HG02981 (cell line): ENCODE data around the gene KIRREL3.
"Not testable (repeated sequence)": the region's sequence is repeated elsewhere in the genome, so short reads cannot be mapped to it uniquely, and the experiment has no call there.

ENCODE experiments used
- ATAC-seq: cut with Tn5 transposase; IDR thresholded peaks from one replicate; pipeline ENCODE4 v1.9.1; 2021; ENCODE audit warnings: mild to moderate bottlenecking, moderate library complexity; ENCODE audit not compliant: unreplicated experiment

The KIRREL3 gene

DNA sequence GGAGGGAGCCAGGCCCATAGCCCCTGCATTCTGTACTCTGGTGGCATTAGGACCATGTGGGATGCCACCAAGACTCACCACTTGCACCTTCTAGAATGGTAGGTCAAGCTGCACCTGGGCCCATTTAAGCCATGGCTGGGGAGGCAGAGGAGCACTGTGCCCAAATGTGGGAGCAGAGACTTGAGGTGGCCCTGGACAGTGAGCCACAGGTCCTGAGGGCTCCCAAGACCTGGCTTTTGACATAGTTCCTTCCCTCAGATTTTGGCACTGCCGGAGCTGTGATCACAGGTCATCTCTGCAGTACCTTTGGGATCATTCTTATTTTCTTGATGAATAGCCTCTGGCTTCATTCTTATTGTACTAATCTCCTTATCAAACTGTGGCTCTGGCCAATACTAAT lies 601.8 kb downstream of the KIRREL3 start:
- no peak for ATAC-seq

DNA sequence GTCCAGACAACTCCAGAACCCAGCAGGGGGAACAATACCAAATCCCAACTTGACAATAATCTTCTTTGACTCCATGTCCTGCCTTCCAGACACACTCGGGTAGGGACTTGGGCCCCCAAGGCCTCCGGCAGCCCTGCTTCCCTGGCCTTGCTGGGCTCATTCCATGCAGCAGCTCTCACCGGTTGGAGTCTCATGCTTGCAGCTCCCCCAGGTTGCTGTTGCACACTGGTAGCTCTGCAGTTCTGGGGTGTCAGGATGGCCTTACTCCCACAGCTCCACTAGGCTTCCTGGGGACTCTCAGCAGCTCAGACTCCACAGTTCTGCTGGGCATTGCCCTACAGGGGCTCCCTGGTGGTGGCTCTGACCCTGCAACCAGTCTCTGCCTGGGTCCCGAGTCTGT lies 602.3 kb downstream of the KIRREL3 start:
- no peak for ATAC-seq

DNA sequence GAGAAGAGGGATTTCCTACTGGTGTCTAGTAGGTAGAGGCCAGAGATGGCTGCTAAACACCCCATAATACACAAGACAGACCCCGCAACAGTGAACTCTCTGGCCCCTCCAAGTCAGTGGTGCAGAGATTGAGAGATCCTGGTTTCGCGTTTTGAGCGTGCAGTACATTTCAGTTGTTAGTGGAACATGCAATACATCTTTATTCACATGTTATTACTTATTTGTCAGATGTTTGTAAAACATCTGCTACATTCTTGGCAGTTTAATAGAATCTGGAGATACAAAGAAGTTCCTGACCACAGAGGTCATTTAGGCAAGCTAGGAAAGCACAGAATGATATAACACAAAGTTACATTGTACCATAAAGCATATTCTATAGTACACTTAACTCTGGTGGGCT lies 603.6 kb downstream of the KIRREL3 start:
- no peak for ATAC-seq

DNA sequence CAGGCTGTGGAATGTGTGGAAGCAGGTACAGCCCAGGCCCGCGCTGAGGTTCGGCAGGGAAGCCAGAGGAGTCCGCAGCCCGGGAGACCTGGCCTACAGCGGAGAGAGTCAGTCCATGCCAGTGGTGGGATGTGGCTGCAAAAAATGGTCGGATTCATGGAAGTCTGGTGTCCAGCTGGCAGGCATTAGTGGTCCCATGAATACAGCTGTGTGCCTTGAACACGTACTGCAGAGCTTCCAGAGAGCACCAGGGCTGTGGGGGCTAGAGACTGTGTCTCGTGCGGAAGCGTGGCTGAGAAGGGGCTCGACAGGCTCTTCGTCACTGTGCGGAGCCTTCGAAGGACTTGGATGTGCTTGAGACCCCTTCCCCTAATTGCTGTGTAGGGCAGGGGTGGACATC lies 604.3 kb downstream of the KIRREL3 start:
- ATAC-seq = not testable (repeated sequence)

DNA sequence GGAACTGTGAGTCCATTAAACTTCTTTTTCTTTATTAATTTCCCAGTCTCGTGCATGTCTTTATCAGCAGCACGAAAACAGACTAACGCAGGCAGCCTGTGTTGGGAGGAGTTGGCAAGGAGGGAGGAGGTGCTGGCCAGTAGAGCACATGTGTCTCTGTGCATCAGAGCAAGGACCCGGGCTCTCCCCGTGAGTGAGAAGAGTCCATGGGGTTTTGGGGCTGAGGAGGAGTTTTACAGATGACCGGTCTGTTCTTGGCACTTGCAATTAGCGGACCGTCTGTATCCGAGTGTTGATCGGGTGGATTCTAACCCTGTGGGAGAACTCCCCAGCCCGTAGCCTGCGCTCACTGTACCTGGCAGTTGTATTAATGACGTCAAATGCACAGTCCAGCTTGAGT lies 604.8 kb downstream of the KIRREL3 start:
- ATAC-seq = not testable (repeated sequence)

DNA sequence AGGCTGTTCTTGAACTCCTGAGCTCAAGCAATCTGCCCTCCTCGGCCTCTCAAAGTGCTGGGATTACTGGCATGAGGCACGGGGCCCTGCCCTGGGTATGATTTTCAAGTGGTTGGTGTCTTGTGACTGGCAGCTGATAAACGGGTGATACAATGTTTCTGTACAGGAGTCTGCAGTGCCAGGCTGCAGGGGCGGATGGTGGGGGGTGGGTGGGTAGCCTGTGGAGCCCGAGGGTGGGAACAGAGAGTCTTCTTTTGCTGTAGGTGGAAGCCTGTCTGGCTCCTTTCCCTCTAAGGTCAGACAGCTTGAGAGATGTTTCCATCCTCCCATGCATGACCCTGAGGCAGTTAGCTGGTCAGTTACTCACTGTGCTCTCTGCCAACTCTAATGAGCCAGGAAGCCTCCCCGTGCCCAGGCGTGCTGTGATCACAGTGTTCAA lies 605.9 kb downstream of the KIRREL3 start:
- ATAC-seq = not testable (repeated sequence)

DNA sequence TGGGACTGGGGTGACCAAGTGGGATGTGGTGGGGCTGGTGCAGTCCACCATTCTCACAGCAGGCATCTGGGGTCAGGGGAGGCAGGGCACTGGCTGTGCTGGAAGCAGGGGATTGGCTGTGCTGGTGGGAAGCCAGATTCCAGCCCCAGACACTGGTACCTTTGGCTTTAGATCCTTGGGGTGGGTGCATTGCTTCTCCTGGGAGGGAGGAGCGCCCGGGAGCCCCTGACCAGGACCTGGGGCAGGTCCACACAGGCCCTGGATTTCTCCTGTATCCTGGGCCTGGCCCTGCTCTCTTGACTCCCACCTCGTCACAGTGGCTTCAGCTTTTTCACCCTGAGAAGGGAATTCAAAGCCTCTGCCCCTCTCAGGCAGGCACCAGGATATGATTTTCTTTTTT lies 606.5 kb downstream of the KIRREL3 start:
- ATAC-seq = no peak

DNA sequence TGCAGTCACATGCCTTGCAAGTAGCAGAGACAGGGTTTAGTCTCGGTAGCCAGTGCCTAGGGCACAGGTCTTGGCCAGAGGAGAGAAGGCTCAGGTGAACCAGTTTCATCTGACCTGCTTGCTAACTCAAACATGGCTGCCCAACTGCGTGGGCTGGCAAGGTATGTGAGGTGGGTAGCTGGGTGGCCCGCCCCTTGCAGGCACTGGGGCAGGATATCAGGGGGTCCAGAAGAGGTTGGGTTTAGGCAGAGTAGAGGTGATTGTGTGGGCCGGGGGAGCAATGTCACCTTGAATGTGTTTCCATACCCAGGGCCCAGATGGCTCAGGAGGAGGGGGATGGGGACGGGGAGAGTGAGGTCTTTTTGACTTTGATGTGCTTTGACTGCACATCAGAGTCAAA lies 607.4 kb downstream of the KIRREL3 start:
- ATAC-seq = no peak

DNA sequence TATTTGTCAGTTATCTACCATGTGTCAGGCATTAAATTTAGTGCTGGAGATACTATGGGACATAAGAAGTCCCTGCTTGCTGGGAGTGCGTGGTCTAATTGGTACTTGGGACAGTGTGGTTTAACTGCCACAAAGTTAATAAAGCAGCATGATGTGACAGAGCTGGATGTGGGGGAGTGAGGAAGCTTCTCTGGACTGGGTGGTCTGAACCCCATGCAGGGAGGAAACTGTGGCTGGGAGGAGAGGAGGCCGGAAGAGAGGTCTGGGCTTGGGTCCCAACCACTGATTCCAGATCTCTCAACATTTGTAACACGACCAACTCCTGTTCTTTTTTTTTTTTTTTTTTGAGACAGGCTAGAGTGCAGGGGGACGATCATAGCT lies 607.9 kb downstream of the KIRREL3 start:
- peak; percentile 11 for ATAC-seq

DNA sequence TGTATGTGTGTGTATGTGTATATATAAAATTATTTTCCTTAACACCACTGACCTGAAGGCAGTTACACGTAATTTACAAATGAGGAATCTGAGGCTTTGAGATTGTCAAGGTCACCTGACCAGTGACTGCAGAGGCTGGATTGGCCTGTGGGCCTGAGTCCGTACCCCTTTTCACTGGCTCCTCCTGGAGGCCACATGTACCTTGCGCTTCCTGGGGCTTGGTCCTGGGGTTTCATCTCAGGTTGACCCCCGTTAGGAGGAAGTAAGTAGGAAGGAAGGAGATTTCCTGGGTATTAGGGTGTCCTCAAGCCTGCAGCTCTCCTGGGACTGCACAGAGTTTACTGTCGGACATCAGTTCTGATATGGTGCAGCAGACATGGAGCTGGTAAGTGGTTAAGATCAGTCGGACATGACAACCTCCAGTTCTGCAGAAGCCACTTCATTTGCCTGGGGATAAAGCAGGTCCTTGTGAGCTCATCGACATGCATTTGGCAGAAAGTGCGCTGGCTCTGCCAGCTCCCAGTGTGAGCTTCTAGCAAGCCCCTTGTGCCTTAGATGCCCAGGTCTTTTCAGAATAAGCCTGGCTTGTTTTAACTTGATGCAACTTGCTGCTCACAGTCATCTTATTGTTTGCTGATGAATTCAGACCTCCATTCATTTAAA lies 608.5 kb downstream of the KIRREL3 start:
- ATAC-seq = peak; percentile 88

DNA sequence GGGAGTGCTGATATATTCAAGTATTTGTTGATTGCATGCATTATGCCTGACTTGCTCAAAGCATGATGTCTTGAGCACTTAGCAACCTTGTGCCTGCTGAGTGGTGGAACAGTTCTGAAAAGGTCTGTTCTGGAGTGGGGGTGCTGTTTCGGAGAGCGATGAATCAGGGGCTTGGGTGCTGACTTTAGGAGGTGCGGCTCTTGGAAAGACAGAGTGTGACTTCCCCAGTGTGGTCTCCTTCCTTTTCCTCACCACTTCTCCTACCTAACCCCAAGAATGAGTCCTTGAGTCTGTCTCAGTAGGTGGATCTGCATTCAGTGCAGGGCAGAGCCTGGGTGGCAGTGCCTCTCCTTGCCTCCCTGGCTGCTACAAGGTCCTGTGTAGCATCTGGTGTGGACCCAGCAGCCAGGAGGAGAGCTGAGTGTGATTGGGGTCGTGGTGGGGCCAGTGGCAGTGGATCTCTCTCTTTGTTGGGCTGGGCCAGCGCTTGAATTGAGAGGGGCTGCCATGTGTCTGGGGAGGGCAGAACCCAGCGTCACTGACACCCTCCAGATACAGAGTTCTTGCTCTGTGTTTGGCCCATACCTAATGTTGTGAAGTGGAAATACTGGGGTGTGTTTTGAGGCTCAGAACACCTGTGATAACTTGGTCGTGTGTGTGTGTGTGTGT lies 609.1 kb downstream of the KIRREL3 start:
- ATAC-seq = no peak

DNA sequence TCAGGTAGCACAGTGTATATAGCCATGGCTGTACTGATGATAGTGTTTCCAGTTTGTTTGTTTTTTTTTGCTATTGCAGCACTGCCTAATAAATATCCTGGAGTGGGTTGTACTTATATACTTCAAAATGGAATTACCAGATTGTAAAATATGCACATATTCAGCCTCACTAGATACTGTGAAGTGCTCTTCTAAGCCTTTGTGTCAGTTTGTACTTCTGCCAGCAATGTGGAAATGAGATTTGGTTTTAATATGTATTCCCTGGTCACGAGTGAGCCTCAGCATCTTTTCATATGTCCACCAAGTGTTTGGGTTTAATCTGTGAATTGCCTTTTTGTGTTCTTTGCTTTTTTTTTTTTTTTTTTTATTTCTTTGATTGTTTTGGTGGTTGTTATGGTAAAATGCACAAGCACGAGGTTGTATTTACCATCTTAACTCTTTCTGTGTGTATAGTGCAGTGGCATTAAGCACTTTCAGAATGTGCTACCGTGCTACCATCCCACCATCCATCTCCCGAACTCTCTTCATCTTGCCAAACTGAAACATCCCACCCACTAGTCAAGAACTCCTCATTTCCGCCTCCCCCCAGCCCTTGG lies 610.2 kb downstream of the KIRREL3 start:
- ATAC-seq = no peak

DNA sequence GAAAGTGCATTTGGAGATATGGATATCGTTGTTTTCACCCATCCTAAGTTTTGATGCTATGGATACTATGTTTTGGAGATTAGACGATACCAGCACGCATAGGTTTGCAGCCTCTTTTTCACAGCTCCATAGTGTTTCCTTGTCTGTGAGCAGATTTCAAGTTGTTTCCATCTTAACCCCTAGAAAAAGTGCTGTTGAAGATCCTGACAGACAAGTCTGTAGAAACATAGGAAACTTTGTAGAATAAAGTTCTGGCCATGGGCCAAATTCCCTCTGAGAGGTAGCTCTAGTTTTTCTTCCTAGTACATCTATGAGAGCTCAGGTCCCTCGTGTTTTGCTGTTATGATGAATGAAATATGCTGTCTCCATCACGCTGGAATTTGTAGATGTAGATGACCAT lies 612.7 kb downstream of the KIRREL3 start:
- ATAC-seq = no peak

DNA sequence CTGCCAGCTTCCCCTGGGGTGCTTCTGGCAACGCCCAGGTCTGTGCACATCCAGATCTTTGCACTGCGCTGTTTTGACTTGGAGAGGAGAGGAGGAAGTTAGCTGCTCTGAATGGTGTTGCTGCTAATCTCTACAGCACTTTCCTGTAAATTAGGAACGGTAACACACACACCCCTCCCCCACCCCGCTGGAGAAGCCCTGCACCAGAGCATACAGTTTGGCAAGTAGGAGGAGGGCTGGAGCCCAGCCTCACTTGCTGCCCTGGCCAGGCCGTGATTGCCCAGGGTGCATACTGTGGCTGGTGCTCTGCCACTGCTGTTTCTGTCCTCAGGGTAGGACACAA lies 613.9 kb downstream of the KIRREL3 start:
- ATAC-seq = not testable (repeated sequence)

DNA sequence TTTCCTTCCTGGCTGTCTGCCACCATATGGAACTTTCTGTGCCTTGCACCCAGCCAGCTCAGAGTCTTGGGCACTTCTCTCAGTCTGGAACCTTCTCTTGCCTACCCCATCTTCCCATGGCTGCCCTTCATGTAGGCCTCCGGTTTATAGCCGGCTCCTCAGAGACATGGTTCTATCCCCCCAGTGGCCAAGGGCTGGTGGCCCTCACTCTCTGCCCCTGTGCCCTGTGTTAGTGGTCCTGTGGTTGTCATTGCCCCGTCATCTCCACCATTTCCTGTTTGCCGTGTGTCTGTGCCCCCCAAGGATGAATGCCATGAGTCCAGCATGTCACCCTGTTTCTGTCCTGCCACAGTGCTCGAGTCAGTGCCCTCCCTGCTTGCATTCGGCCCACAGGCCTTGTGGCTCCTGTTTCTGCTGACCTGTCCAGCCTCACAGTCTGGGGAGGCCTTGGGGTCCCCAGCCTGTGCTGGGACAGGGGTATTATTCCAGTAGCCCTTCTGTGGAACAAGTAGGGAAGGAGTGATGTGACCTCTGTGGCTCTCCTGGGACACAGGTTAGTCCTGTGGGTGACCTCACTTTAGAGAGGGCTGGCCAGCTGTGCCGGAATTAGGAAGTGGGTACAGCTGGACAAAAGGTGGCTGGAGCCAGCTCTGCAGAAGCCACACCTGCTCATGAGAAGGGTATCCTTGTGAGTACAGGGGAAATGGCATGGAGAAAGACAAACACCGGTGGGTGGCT lies 614.4 kb downstream of the KIRREL3 start:
- ATAC-seq = no peak

DNA sequence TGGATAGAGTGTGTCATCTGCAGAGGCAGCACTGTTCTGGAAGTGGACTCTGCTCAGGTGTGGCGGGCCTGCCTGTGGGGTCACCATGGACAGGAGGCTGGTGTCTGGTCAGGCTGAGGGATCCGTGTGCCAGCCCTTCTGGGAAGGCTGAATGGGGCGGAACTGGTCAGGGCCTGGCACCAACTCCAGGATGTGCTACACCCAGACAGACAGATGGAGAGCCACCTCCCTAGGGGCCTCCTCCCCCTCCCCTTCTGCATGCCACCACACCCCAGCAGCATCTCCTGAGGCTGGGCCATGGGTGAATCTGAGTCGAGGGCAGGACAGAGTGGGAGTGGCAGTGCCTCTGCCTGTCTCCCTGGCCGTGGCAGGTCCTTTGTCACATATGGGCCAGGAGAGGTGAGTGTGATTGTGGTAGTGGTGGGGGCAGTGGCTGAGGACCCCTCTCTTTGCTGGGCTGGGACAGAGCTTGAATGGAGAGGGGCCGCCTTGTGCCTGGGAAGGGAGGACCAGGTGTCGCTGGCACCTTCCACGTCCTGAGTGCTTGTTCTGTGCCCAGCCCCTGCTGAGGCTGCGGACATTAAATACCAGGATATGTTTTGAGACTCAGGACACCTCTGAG lies 616.0 kb downstream of the KIRREL3 start:
- ATAC-seq = no peak

DNA sequence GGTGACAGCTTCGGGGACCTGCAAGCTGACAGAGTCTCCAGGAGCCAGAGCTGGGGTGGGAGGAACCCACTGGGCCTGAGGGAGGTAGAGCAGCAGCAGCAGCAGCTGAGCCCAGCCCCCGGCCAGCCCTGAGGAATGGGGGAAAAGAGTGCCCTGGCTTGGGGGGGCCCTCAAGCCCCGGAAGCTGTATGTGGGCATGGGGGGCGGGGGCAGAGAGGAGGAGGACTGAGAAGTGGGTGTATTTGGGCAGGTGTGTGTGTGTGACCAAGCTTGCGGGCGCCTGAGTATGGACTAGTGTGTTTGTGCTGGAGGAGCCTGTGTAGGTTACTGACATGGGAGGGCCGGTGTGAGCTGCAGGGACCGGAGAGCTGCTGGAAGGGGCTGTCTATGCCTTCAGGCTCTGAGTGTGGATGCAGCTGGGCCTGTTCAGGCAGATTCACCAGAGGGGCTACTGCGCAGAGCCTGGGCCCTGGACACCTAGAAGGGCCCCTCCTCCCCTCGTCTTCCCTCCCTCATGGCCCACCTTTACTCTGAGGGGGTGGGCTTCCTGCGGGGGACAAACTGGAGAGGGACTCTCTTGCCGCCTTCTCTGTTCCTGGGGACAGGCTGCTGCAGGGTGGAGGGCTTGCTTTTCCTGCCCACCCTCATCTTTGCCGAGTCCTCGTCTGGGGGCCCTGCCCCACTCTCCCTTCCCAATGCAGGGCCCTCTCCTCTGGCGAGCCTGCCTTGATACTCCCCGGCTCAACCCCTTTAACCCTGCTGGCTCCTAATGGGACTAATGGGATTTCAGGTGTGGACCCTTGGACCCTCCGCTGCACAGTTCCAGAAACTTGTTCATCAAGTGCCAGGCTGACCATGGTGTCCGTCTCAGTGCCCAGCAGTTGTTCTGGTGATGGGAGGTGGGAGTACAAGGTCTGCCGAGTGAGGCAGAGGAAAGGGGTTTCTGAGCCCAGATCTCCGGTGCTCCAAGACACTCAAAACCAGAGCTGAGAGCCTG lies 616.9 kb downstream of the KIRREL3 start:
- ATAC-seq = no peak

DNA sequence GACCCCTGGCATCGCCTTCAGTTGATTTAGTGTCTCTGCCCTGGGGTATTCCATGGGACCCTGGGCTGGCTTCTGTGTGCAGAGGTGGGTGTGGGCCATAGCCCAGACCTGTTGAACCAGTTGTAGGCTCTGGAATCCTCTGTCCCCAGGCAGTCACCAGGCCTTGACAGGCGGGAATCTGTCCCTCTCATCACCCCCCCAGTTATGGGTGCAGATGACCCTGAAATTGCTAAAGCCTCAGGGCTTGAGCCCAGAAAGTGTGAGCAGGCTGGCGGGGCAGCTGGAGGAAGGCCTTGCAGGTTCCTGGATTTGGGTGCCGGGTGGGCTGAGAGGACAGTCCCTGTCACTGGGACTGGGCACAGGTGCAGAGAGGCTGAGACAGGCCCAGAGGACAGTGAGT lies 617.9 kb downstream of the KIRREL3 start:
- ATAC-seq = not testable (repeated sequence)

DNA sequence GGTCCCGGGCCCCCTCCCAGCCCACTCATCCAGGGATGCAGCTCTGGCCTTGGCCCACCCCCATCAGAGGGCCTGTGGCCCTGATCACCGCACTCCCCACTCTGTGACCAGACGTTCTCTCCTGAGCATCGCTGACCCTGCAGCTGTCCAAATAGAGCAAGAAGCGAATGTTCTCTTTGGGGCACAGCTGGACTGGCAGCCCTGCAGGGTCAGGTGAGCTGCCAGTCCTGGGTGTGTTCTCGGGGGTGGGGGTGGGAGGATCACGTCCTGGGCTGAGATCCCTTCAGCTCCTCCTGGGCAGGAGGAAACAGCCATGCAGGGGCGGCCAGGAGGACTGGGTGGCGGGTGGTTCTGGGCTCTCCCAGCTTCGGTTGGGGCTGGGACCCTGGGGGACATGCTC lies 618.6 kb downstream of the KIRREL3 start:
- not testable (repeated sequence) for ATAC-seq

DNA sequence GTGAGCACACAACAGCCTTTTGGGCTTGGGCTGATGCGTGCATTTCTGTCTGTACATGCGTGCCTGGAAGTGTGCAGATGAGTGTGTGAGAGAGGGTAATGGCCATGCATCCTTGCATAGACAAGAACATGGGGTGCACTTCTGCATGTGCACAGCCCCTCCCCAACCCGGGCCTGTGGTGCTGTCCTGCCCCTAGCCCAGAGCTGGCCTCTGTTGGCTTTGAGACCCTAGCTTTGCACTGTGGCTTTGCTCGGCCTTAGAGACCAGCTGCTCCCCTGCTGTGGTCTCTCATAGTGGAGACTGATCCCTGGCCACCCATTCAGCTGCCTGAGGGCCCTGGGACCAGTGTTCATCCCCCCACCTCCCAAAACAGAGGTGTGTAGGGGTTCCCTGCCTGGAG lies 619.7 kb downstream of the KIRREL3 start:
- no peak for ATAC-seq
